Adrenal gland (tissue), 5 donors: ENCODE data around the gene MAJIN.

ENCODE experiments used
- POLR2A ChIP-seq, 2 donors: fragments of 450-650 bp; IDR thresholded peaks; one replicate each; pipeline ENCODE4 v1.6.1; 2017; ENCODE audit warnings: antibody characterized with exemption in 2 of 2, mild to moderate bottlenecking in 2 of 2, moderate library complexity in 1 of 2
- TF ChIP-seq, protein P1 (sequence below), 6 experiments: fragments of 450-650 bp in 4 of 6; fragments of 200-600 bp in 2 of 6; sonication (generic) in 1 of 6; IDR thresholded peaks; 1 replicate in 5 of 6; 2 replicates in 1 of 6; pipeline versions ENCODE4 v1.5.1 to v1.8.0; 2016 to 2021; ENCODE audit warnings: antibody characterized with exemption in 6 of 6, mild to moderate bottlenecking in 2 of 6, moderate library complexity in 1 of 6
- donor health status: DM: no; HTN: no; CAD: no.

- TF ChIP-seq, protein P1, sequence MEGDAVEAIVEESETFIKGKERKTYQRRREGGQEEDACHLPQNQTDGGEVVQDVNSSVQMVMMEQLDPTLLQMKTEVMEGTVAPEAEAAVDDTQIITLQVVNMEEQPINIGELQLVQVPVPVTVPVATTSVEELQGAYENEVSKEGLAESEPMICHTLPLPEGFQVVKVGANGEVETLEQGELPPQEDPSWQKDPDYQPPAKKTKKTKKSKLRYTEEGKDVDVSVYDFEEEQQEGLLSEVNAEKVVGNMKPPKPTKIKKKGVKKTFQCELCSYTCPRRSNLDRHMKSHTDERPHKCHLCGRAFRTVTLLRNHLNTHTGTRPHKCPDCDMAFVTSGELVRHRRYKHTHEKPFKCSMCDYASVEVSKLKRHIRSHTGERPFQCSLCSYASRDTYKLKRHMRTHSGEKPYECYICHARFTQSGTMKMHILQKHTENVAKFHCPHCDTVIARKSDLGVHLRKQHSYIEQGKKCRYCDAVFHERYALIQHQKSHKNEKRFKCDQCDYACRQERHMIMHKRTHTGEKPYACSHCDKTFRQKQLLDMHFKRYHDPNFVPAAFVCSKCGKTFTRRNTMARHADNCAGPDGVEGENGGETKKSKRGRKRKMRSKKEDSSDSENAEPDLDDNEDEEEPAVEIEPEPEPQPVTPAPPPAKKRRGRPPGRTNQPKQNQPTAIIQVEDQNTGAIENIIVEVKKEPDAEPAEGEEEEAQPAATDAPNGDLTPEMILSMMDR (IDR thresholded peaks at IDR 0.05): no peak
- TF ChIP-seq POLR2A (IDR thresholded peaks at IDR 0.05): no peak
These were observed 65.6 kb downstream of the MAJIN start for GRCh38 chr11:64906314-64906635.
